ENCODE measurements around the gene BRCC3. TPM values are rescaled to one million over a fixed set of nuclear protein-coding genes. Genes with fewer than 3 reads are reported as not detected.

Gene BRCC3
- total RNA-seq, 1 experiment from 2014 or later: 21.3 TPM

DNA sequence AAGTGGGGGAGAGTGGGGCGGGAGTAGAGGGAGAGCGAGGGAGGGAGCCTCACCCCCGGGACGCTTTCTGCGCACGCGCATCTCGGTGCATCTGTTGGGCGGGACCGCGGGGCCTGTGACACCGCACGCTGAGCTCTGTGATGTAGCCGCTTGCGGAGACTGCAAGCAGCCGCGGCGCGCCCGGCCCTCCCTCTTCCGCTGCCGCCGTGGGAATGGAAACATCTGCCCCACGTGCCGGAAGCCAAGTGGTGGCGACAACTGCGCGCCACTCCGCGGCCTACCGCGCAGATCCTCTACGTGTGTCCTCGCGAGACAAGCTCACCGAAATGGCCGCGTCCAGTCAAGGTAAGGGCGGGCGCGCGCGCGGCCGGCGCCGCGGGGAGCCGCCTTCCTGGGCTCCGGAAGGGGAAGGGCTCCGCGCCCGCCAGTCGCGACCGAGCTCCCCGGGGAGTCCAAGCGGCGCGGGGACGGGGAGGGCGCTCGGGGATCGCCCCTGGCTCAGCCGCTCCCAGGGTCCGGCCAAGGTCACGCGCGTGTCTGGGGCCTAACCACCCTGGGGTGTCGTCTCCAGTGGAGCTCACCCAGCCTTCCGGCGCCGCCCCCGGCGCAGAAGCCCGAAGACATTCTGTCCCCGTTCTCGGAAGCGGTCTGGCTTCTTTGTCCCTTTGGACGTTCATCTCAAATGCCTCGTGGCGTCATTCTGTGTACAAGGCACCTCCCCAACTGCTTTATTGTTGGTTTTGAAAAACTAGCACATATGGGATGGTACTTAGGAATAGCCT is 44.4 kb upstream of the BRCC3 start, which contains the start of gene FUNDC2:
FUNDC2 (plus strand) TSS at position 118 of the 782 bp plus-strand sequence; CDS start at position 213, 95 bp downstream.
- TF ChIP-seq, protein P1, sequence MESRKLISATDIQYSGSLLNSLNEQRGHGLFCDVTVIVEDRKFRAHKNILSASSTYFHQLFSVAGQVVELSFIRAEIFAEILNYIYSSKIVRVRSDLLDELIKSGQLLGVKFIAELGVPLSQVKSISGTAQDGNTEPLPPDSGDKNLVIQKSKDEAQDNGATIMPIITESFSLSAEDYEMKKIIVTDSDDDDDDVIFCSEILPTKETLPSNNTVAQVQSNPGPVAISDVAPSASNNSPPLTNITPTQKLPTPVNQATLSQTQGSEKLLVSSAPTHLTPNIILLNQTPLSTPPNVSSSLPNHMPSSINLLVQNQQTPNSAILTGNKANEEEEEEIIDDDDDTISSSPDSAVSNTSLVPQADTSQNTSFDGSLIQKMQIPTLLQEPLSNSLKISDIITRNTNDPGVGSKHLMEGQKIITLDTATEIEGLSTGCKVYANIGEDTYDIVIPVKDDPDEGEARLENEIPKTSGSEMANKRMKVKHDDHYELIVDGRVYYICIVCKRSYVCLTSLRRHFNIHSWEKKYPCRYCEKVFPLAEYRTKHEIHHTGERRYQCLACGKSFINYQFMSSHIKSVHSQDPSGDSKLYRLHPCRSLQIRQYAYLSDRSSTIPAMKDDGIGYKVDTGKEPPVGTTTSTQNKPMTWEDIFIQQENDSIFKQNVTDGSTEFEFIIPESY (IDR thresholded peaks at IDR 0.05; ENCODE audit: extremely low read depth, insufficient replicate concordance, low read length): peak; percentile 90
- TF ChIP-seq ZNF274 (IDR thresholded peaks at IDR 0.05; ENCODE audit: low read depth, low read length) (no peak), YY1 (IDR thresholded peaks at IDR 0.05; ENCODE audit: extremely low read depth, insufficient replicate concordance, low read depth, low read length) (peak; percentile 84), TCF7L2 (IDR thresholded peaks at IDR 0.05; ENCODE audit: borderline replicate concordance, extremely low read depth, insufficient read depth, insufficient read length) (peak; percentile 94), ZFX (IDR thresholded peaks at IDR 0.05) (peak; percentile 47; the same call in 1 of the 2 replicates), POLR2A (IDR thresholded peaks at IDR 0.05; ENCODE audit: borderline replicate concordance, extremely low read depth, insufficient read depth, insufficient read length) (peak; percentile 58), SP1 (IDR thresholded peaks at IDR 0.05; ENCODE audit: low read depth) (no peak; the same call in 1 of the 2 replicates), POLR2AphosphoS5 (IDR thresholded peaks at IDR 0.05; ENCODE audit: low read depth, low read length) (peak; percentile 81), SIN3A (IDR thresholded peaks at IDR 0.05; ENCODE audit: low read depth) (peak; percentile 43), RAD21 (IDR thresholded peaks at IDR 0.05; ENCODE audit: low read depth) (no peak)
- TF ChIP-seq, protein P2, sequence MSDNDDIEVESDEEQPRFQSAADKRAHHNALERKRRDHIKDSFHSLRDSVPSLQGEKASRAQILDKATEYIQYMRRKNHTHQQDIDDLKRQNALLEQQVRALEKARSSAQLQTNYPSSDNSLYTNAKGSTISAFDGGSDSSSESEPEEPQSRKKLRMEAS (IDR thresholded peaks at IDR 0.05): peak; percentile 91
- ChIA-PET CTCF (interaction anchor here (0.7 to 1.0 kb wide), 2 partner anchors 30 to 109 kb away, joined by 3 read pairs; no protein-coding TSS in a partner anchor), RAD21 (ENCODE audit: low non-redundant PET in 1 of 2, low total read pairs in 2 of 2, uncharacterized antibody in 2 of 2, unreplicated experiment in 2 of 2) (no interaction called here), POLR2A (interaction anchor here (1.0 to 1.4 kb wide), 2 partner anchors 10 to 36 kb away, joined by 3 to 6 read pairs; no protein-coding TSS in a partner anchor)
- intact Hi-C loops (cut with micrococcal nuclease): loop anchor here (2.0 kb wide), 1 partner anchor 44 kb away; the partner anchor contains the start of genes BRCC3, CMC4 and MTCP1
- peak; percentile 86 for DNase-seq (ENCODE audit: low read depth, low spot score)
- peaks cover 8 to 19% of the 10 kb centered on the region in 2 experiments for H3K4me1 ChIP-seq (ENCODE audit: control insufficient read depth in 1 of 2, insufficient read depth in 2 of 2, low read length in 2 of 2)
- no peaks in the 10 kb centered on the region for H3K9me3 ChIP-seq (ENCODE audit: control insufficient read depth in 1 of 2, insufficient read depth in 1 of 2, low read depth in 1 of 2, low read length in 2 of 2)
- peak within 1 kb of the TSS; percentile 78 for H3K4me2 ChIP-seq (ENCODE audit: low read length)
- H3K27me3 ChIP-seq (ENCODE audit: insufficient read depth, low read length): no peaks in the 10 kb centered on the region
- peak within 1 kb of the TSS; percentile 80 for H3K9ac ChIP-seq (ENCODE audit: low read length)
- no peaks in the 10 kb centered on the region for H4K20me1 ChIP-seq (ENCODE audit: insufficient read depth)
- BruUV-seq (replicated peaks): no TSS peak
- ATAC-seq: peak; percentile 88
- peaks cover 13% of the 10 kb centered on the region; the same call in 1 of the 2 replicates for H3K79me2 ChIP-seq (ENCODE audit: insufficient read depth, low read length)
- peak within 1 kb of the TSS; percentile 69 to 70 for H3K4me3 ChIP-seq (replicated peaks in 1 of 2; ENCODE audit: low read depth in 1 of 2, low read length in 2 of 2)
- H3K9me2 ChIP-seq (ENCODE audit: insufficient read depth): no peaks in the 10 kb centered on the region
- peak within 1 kb of the TSS; percentile 95 for H3K27ac ChIP-seq (ENCODE audit: low read depth, low read length)
- H3K36me3 ChIP-seq (ENCODE audit: control insufficient read depth in 1 of 2, insufficient read depth in 2 of 2, low read length in 2 of 2): no peaks in the 10 kb centered on the region
- H2AFZ ChIP-seq (ENCODE audit: low read depth, low read length, poor library complexity, severe bottlenecking): no peak within 1 kb of the TSS
